SK-N-SH treated with all-trans-retinoic acid at 6 μM for 48 hours (cell line): ENCODE results near the gene ALG14.
"Not testable (repeated sequence)": the region's sequence is repeated elsewhere in the genome, so short reads cannot be mapped to it uniquely, and the experiment has no call there.

Source experiments
- ATAC-seq: fragments of 200-7000 bp; cut with Tn5 transposase; 3 replicates; pipeline ENCODE4 v1.9.1; 2020; ENCODE audit warnings: mild to moderate bottlenecking, moderate library complexity
- ARNTL ChIP-seq: fragments of 450-650 bp; formaldehyde crosslinking; IDR thresholded peaks from 2 replicates; pipeline ENCODE4 v1.5.0; 2020; ENCODE audit warnings: low read depth, mild to moderate bottlenecking, moderate library complexity, borderline replicate concordance
- BACH2 ChIP-seq: fragments of 250-450 bp; sonication (Bioruptor Pico); IDR thresholded peaks from 2 replicates; pipeline ENCODE4 v1.9.0; 2021; ENCODE audit warnings: mild to moderate bottlenecking, borderline replicate concordance
- CSDC2 ChIP-seq: fragments of 250-450 bp; sonication (Bioruptor Pico); IDR thresholded peaks from 2 replicates; pipeline ENCODE4 v1.5.0; 2020; ENCODE audit warnings: mild to moderate bottlenecking, moderate library complexity
- CSRNP3 ChIP-seq: fragments of 250-450 bp; sonication (Bioruptor Pico); IDR thresholded peaks from 2 replicates; pipeline ENCODE4 v1.5.1; 2021; ENCODE audit warnings: mild to moderate bottlenecking, moderate library complexity
- ESRRG ChIP-seq: fragments of 250-450 bp; sonication (Bioruptor Pico); IDR thresholded peaks from 2 replicates; pipeline ENCODE4 v1.6.1; 2021; ENCODE audit warnings: mild to moderate bottlenecking
- ISL1 ChIP-seq: fragments of 250-450 bp; sonication (Bioruptor Pico); IDR thresholded peaks from 2 replicates; pipeline ENCODE4 v2.1.2; 2022; ENCODE audit warnings: mild to moderate bottlenecking, moderate library complexity
- OSR1 ChIP-seq: fragments of 250-450 bp; sonication (Bioruptor Pico); IDR thresholded peaks from 2 replicates; pipeline ENCODE4 v1.8.0; 2022; ENCODE audit warnings: moderate library complexity, mild to moderate bottlenecking, inconsistent platforms
- RARB ChIP-seq: fragments of 250-450 bp; sonication (Bioruptor Pico); IDR thresholded peaks from 2 replicates; pipeline ENCODE4 v1.8.0; 2021; ENCODE audit warnings: mild to moderate bottlenecking, moderate library complexity
- SNAI2 ChIP-seq: fragments of 250-450 bp; sonication (Bioruptor Pico); IDR thresholded peaks from 2 replicates; pipeline ENCODE4 v1.5.0; 2020; ENCODE audit warnings: mild to moderate bottlenecking, moderate library complexity
- TCF4 ChIP-seq: fragments of 250-450 bp; sonication (Bioruptor Pico); IDR thresholded peaks from 2 replicates; pipeline ENCODE4 v1.8.0; 2021; ENCODE audit warnings: mild to moderate bottlenecking, moderate library complexity, borderline replicate concordance
- TOX ChIP-seq: fragments of 250-450 bp; sonication (Bioruptor Pico); IDR thresholded peaks from 2 replicates; pipeline ENCODE4 v1.8.0; 2021; ENCODE audit warnings: mild to moderate bottlenecking, moderate library complexity, borderline replicate concordance
- TSHZ2 ChIP-seq: fragments of 250-450 bp; sonication (Bioruptor Pico); IDR thresholded peaks from 2 replicates; pipeline ENCODE4 v1.5.0; 2020; ENCODE audit warnings: mild to moderate bottlenecking, moderate library complexity
- ZC3H10 ChIP-seq: fragments of 250-450 bp; sonication (Bioruptor Pico); IDR thresholded peaks from 2 replicates; pipeline ENCODE4 v1.5.1; 2021; ENCODE audit warnings: mild to moderate bottlenecking, moderate library complexity
- ZFP3 ChIP-seq: fragments of 250-450 bp; sonication (Bioruptor Pico); IDR thresholded peaks from 2 replicates; pipeline ENCODE4 v1.5.0; 2020; ENCODE audit warnings: mild to moderate bottlenecking, moderate library complexity
- ZFP30 ChIP-seq: fragments of 450-650 bp; formaldehyde crosslinking; IDR thresholded peaks from 2 replicates; pipeline ENCODE4 v1.5.0; 2022; ENCODE audit warnings: mild to moderate bottlenecking, moderate library complexity
- ZNF565 ChIP-seq: fragments of 450-650 bp; formaldehyde crosslinking; conservative IDR thresholded peaks from 2 replicates; pipeline ENCODE4 v1.5.0; 2020; ENCODE audit warnings: low read depth, mild to moderate bottlenecking, moderate library complexity
- ZNF8 ChIP-seq: fragments of 450-650 bp; formaldehyde crosslinking; IDR thresholded peaks from 2 replicates; pipeline ENCODE4 v1.5.0; 2020; ENCODE audit warnings: mild to moderate bottlenecking, moderate library complexity
- TF ChIP-seq, protein P1 (sequence below): fragments of 250-450 bp; sonication (Bioruptor Pico); IDR thresholded peaks from 2 replicates; pipeline ENCODE4 v1.5.1; 2020; ENCODE audit warnings: low read depth, mild to moderate bottlenecking, moderate library complexity
- TF ChIP-seq, protein P2 (sequence below): fragments of 250-450 bp; sonication (Bioruptor Pico); IDR thresholded peaks from 2 replicates; pipeline ENCODE4 v1.8.0; 2021; ENCODE audit warnings: low read depth, mild to moderate bottlenecking, moderate library complexity, borderline replicate concordance
- TF ChIP-seq, protein P3 (sequence below): fragments of 250-450 bp; sonication (Bioruptor Pico); IDR thresholded peaks from 2 replicates; pipeline ENCODE4 v1.8.0; 2020; ENCODE audit warnings: mild to moderate bottlenecking, moderate library complexity, borderline replicate concordance

ALG14 gene

GRCh38 chr1:94942171-94943128 lies 130.3 kb downstream of the ALG14 start:
- TF ChIP-seq, protein P1, sequence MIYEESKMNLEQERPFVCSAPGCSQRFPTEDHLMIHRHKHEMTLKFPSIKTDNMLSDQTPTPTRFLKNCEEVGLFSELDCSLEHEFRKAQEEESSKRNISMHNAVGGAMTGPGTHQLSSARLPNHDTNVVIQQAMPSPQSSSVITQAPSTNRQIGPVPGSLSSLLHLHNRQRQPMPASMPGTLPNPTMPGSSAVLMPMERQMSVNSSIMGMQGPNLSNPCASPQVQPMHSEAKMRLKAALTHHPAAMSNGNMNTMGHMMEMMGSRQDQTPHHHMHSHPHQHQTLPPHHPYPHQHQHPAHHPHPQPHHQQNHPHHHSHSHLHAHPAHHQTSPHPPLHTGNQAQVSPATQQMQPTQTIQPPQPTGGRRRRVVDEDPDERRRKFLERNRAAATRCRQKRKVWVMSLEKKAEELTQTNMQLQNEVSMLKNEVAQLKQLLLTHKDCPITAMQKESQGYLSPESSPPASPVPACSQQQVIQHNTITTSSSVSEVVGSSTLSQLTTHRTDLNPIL: no peak
- TF ChIP-seq SNAI2 (CRISPR knock-in tag): no peak
- no peak for TF ChIP-seq ZNF565 (CRISPR knock-in tag)
- ATAC-seq: no peak

GRCh38 chr1:94941480-94941879 lies 131.3 kb downstream of the ALG14 start:
- ATAC-seq: not testable (repeated sequence)

DNA sequence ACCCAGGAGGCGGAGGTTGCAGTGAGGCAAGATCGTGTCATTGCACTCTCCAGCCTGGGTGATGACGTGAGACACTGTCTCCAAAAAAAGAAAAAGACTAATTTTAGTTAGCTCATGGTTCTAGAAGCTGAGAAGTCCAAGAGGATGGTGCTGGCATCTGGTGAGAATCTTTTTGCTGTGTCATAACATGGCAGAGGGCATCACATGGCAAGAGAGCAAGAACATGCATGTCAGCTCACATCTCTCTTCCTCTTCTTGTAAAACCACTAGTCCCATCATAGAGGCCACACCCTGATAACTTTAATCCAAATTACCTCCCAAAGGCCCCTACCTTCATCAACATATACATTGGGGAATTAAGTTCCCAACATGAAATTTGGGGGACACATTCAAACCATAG lies 132.0 kb downstream of the ALG14 start:
- TF ChIP-seq, protein P2, sequence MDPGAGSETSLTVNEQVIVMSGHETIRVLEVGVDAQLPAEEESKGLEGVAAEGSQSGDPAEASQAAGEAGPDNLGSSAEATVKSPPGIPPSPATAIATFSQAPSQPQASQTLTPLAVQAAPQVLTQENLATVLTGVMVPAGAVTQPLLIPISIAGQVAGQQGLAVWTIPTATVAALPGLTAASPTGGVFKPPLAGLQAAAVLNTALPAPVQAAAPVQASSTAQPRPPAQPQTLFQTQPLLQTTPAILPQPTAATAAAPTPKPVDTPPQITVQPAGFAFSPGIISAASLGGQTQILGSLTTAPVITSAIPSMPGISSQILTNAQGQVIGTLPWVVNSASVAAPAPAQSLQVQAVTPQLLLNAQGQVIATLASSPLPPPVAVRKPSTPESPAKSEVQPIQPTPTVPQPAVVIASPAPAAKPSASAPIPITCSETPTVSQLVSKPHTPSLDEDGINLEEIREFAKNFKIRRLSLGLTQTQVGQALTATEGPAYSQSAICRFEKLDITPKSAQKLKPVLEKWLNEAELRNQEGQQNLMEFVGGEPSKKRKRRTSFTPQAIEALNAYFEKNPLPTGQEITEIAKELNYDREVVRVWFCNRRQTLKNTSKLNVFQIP (CRISPR knock-in tag): no peak
- TF ChIP-seq ZC3H10 (CRISPR knock-in tag): no peak
- TF ChIP-seq ZNF565 (CRISPR knock-in tag): no peak
- TF ChIP-seq ZFP30: no peak
- TF ChIP-seq, protein P3, sequence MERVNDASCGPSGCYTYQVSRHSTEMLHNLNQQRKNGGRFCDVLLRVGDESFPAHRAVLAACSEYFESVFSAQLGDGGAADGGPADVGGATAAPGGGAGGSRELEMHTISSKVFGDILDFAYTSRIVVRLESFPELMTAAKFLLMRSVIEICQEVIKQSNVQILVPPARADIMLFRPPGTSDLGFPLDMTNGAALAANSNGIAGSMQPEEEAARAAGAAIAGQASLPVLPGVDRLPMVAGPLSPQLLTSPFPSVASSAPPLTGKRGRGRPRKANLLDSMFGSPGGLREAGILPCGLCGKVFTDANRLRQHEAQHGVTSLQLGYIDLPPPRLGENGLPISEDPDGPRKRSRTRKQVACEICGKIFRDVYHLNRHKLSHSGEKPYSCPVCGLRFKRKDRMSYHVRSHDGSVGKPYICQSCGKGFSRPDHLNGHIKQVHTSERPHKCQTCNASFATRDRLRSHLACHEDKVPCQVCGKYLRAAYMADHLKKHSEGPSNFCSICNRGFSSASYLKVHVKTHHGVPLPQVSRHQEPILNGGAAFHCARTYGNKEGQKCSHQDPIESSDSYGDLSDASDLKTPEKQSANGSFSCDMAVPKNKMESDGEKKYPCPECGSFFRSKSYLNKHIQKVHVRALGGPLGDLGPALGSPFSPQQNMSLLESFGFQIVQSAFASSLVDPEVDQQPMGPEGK: no peak
- TF ChIP-seq, protein P1: no peak
- TF ChIP-seq BACH2 (CRISPR knock-in tag): no peak
- no peak for TF ChIP-seq ISL1 (CRISPR knock-in tag)
- TF ChIP-seq ZFP3 (CRISPR knock-in tag): no peak
- no peak for TF ChIP-seq TCF4 (CRISPR knock-in tag)
- no peak for TF ChIP-seq OSR1 (CRISPR knock-in tag)
- TF ChIP-seq CSDC2: no peak
- TF ChIP-seq SNAI2 (CRISPR knock-in tag): no peak
- no peak for TF ChIP-seq ESRRG (CRISPR knock-in tag)
- no peak for TF ChIP-seq RARB
- no peak for TF ChIP-seq CSRNP3 (CRISPR knock-in tag)
- TF ChIP-seq ARNTL: no peak
- no peak for TF ChIP-seq TOX (CRISPR knock-in tag)
- TF ChIP-seq ZNF8 (CRISPR knock-in tag): no peak
- no peak for TF ChIP-seq TSHZ2 (CRISPR knock-in tag)
- ATAC-seq: no peak
